Neutrophil (primary cell): ENCODE results near the gene TSPAN18.

Source experiments
- H3K27ac ChIP-seq: fragments of 200-600 bp; sonication (generic); 2 replicates; pipeline ENCODE4 v1.5.1; 2016; ENCODE audit warnings: mild to moderate bottlenecking, moderate library complexity
- H3K27me3 ChIP-seq: fragments of 200-600 bp; sonication (generic); 2 replicates; pipeline ENCODE4 v1.6.0; 2016; ENCODE audit warnings: mild to moderate bottlenecking
- H3K36me3 ChIP-seq: fragments of 200-600 bp; sonication (generic); 2 replicates; pipeline ENCODE4 v1.5.1; 2017
- H3K4me1 ChIP-seq, 2 experiments: fragments of 200-600 bp in 1 of 2; sonication (generic) in 1 of 2; 1 replicate in 1 of 2; 2 replicates in 1 of 2; pipeline versions ENCODE4 v1.5.1 to v1.6.1; 2013 to 2016; ENCODE audit warnings: low read depth in 1 of 2, low read length in 1 of 2, mild to moderate bottlenecking in 1 of 2, moderate library complexity in 1 of 2; ENCODE audit not compliant: control insufficient read depth in 1 of 2, insufficient read depth in 1 of 2
- H3K4me3 ChIP-seq, 2 experiments: fragments of 200-600 bp in 1 of 2; sonication (generic) in 1 of 2; 1 replicate in 1 of 2; 2 replicates in 1 of 2; pipeline ENCODE4 v1.5.1; 2013 to 2016; ENCODE audit warnings: low read depth in 1 of 2, low read length in 1 of 2, mild to moderate bottlenecking in 1 of 2, moderate library complexity in 1 of 2
- H3K9me3 ChIP-seq: fragments of 200-600 bp; sonication (generic); 2 replicates; pipeline ENCODE4 v1.5.1; 2016
- CTCF ChIP-seq: fragments of 200-600 bp; sonication (generic); IDR thresholded peaks from 2 replicates; pipeline ENCODE4 v1.5.1; 2016; ENCODE audit warnings: antibody characterized with exemption

TSPAN18 gene

GRCh38 chr11:44695169-44695833 is 31.5 kb upstream of the TSPAN18 start:
- peaks cover 2% of the 10 kb centered on the region for H3K27me3 ChIP-seq
- no peaks in the 10 kb centered on the region for H3K9me3 ChIP-seq

GRCh38 chr11:44698252-44698912 is 28.4 kb upstream of the TSPAN18 start:
- H3K36me3 ChIP-seq = no peaks in the 10 kb centered on the region
- peaks cover 15% of the 10 kb centered on the region for H3K27me3 ChIP-seq
- no peak overlapping the region for H3K4me3 ChIP-seq
- no peak overlapping the region for H3K27ac ChIP-seq
- no peaks in the 10 kb centered on the region for H3K4me1 ChIP-seq
- H3K9me3 ChIP-seq = no peaks in the 10 kb centered on the region
- no peak for TF ChIP-seq CTCF

More at GRCh38 chr11:44695169-44695833, 31.5 kb upstream of the TSPAN18 start:
- no peaks in the 10 kb centered on the region for H3K4me1 ChIP-seq
- H3K27ac ChIP-seq = no peak overlapping the region
- no peak overlapping the region for H3K4me3 ChIP-seq
- no peak for TF ChIP-seq CTCF
- no peaks in the 10 kb centered on the region for H3K36me3 ChIP-seq

GRCh38 chr11:44699497-44700408 is 27.0 kb upstream of the TSPAN18 start:
- Histone ChIP-seq H3K27me3 (peaks cover 15% of the 10 kb centered on the region), H3K36me3 (no peaks in the 10 kb centered on the region), H3K4me3 (no peak overlapping the region), H3K27ac (no peak overlapping the region), H3K9me3 (no peaks in the 10 kb centered on the region), H3K4me1 (no peaks in the 10 kb centered on the region)
- no peak for TF ChIP-seq CTCF

- Histone ChIP-seq H3K4me3 (no peak overlapping the region), H3K36me3 (no peaks in the 10 kb centered on the region), H3K9me3 (no peaks in the 10 kb centered on the region), H3K27ac (no peak overlapping the region), H3K27me3 (peaks cover 15% of the 10 kb centered on the region), H3K4me1 (no peaks in the 10 kb centered on the region)
- TF ChIP-seq CTCF = no peak
These were observed 25.5 kb upstream of the TSPAN18 start for GRCh38 chr11:44701276-44701675.

- peaks cover 15% of the 10 kb centered on the region for H3K27me3 ChIP-seq
- H3K4me1 ChIP-seq = no peaks in the 10 kb centered on the region
- no peak overlapping the region for H3K27ac ChIP-seq
- no peaks in the 10 kb centered on the region for H3K9me3 ChIP-seq
- no peak for TF ChIP-seq CTCF
- no peak overlapping the region for H3K4me3 ChIP-seq
- no peaks in the 10 kb centered on the region for H3K36me3 ChIP-seq
These were observed 23.9 kb upstream of the TSPAN18 start for GRCh38 chr11:44702889-44703288.
